Right lobe of liver (tissue), 6 donors: Measurements from ENCODE around the gene RPS5. TPM values are rescaled to one million over a fixed set of nuclear protein-coding genes. Genes with fewer than 3 reads are reported as not detected.
A peak's percentile ranks its signal among the peaks of the same experiment; 100 is the strongest.
"Not testable (repeated sequence)": the region's sequence is repeated elsewhere in the genome, so short reads cannot be mapped to it uniquely, and the experiment has no call there.

Experiments
- ATAC-seq, 4 donors: fragments of 200-7000 bp; cut with Tn5 transposase; one replicate each; pipeline ENCODE4 v1.9.1; 2020; ENCODE audit warnings: mild to moderate bottlenecking in 4 of 4, moderate library complexity in 4 of 4
- DNase-seq, 3 donors: peaks; one replicate each; pipeline ENCODE4 v3.0.0-alpha.2; 2020
- H3K27ac ChIP-seq, 3 donors: fragments of 200-600 bp; one replicate each; pipeline ENCODE4 v1.8.0; 2022
- H3K27me3 ChIP-seq, 2 donors: fragments of 200-600 bp; one replicate each; pipeline ENCODE4 v1.8.0; 2022
- H3K36me3 ChIP-seq, 4 donors: fragments of 200-600 bp; sonication (generic) in 1 of 4; one replicate each; pipeline versions ENCODE4 v1.5.1 to v1.8.0; 2017 to 2022; ENCODE audit warnings: control low read depth in 1 of 4
- H3K4me1 ChIP-seq, 4 donors: fragments of 200-600 bp; sonication (generic) in 1 of 4; one replicate each; pipeline versions ENCODE4 v1.5.1 to v1.8.0; 2017 to 2022; ENCODE audit warnings: control low read depth in 1 of 4
- H3K4me3 ChIP-seq, 3 donors: fragments of 200-600 bp; one replicate each; pipeline ENCODE4 v1.8.0; 2022
- H3K9me3 ChIP-seq, 4 donors: fragments of 200-600 bp; sonication (generic) in 1 of 4; one replicate each; pipeline versions ENCODE4 v1.5.1 to v1.8.0; 2017 to 2022; ENCODE audit warnings: control low read depth in 1 of 4
- POLR2A ChIP-seq: fragments of 450-650 bp; IDR thresholded peaks from one replicate; pipeline ENCODE4 v1.6.1; 2017; ENCODE audit warnings: antibody characterized with exemption, mild to moderate bottlenecking
- WGBS: methylation state at CpG from one replicate; pipeline ENCODE4 v1.1.6; 2018; ENCODE audit warnings: low coverage, low lambda C conversion rate; ENCODE audit not compliant: insufficient coverage; ENCODE audit errors: missing lambda C conversion rate; 5-methylcytosine and 5-hydroxymethylcytosine counted together
- intact Hi-C, 2 donors: fragments of 100-400 bp; cut with DNase I; formaldehyde crosslinking; loops; one replicate each; pipeline versions ENCODE4 v1.11.2 to v1.14.1; 2022
- total RNA-seq, 6 experiments: library from RNA; depleted of rRNA in 2 of 6; stranded (reverse); fragments of >200 nt in 2 of 6; fragmentation: NEBNext Ultra II Directional in 3 of 6; extraction: Animal tissue kit (Norgen Biotek cat#: 25700) in 3 of 6; gene quantifications; one replicate each; pipeline versions ENCODE4 v1.1.0 to v1.2.4, GENCODE V29; 2016 to 2023
- TF ChIP-seq, protein P1 (sequence below), 4 donors: fragments of 200-600 bp in 3 of 4; fragments of 450-650 bp in 1 of 4; IDR thresholded peaks; one replicate each; pipeline versions ENCODE4 v1.5.1 to v1.8.0; 2016 to 2022; ENCODE audit warnings: antibody characterized with exemption in 4 of 4, mild to moderate bottlenecking in 2 of 4
- donor health status: DM: no; HTN: yes; CAD: no.
- donor health status: DM: no; HTN: no; CAD: no.
- donor health status: DM: no; HTN: no; CAD: no.
- donor health status: DM: no; HTN: yes; CAD: no.
- donor health status: DM: no; HTN: yes; CAD: no.

The RPS5 gene
- total RNA-seq, 6 experiments from 2014 or later, result 274 to 637 (median 304) TPM

- TF ChIP-seq, protein P1, sequence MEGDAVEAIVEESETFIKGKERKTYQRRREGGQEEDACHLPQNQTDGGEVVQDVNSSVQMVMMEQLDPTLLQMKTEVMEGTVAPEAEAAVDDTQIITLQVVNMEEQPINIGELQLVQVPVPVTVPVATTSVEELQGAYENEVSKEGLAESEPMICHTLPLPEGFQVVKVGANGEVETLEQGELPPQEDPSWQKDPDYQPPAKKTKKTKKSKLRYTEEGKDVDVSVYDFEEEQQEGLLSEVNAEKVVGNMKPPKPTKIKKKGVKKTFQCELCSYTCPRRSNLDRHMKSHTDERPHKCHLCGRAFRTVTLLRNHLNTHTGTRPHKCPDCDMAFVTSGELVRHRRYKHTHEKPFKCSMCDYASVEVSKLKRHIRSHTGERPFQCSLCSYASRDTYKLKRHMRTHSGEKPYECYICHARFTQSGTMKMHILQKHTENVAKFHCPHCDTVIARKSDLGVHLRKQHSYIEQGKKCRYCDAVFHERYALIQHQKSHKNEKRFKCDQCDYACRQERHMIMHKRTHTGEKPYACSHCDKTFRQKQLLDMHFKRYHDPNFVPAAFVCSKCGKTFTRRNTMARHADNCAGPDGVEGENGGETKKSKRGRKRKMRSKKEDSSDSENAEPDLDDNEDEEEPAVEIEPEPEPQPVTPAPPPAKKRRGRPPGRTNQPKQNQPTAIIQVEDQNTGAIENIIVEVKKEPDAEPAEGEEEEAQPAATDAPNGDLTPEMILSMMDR (IDR thresholded peaks at IDR 0.05), result no peak
- TF ChIP-seq POLR2A, result peak; percentile 23
- intact Hi-C loops, result no loop called here
- Histone ChIP-seq H3K4me1 (peaks cover 0 to 43% (median 12%) of the 10 kb centered on the region in 4 donors), H3K9me3 (no peaks in the 10 kb centered on the region), H3K27ac (peak overlapping the region in 2 of 3 donors; percentile 40 to 57), H3K36me3 (peaks cover 0 to 9% (median 0%) of the 10 kb centered on the region in 4 donors), H3K27me3 (no peaks in the 10 kb centered on the region), H3K4me3 (peak overlapping the region; percentile 30 to 44 (median 31))
- WGBS, result 70% methylated on average over 10 of the region's 82 CpGs
- DNase-seq (no peak), ATAC-seq (peak; percentile 16 to 60 (median 25))
Observed at GRCh38 chr19:58346961-58347929, 39.8 kb upstream of the RPS5 start.

DNA sequence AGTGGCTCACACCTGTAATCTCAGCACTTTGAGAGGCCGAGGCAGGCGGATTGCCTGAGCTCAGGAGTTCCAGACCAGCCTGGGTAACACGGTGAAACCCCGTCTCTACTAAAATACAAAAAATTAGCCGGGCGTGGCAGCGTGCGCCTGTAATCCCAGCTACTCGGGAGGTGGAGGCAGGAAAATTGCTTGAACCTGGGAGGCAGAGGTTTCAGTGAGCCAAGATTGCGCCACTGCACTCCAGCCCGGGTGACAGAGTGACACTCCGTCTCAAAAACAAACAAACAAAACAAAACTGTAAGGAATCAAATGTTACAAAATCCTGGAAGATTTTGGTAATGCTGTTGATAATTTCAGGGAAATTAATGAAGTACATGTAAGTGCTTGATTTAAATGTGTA lies 39.0 kb upstream of the RPS5 start:
- H3K27me3 ChIP-seq, DNase-seq, ATAC-seq, intact Hi-C loops, H3K9me3 ChIP-seq, H3K36me3 ChIP-seq: not testable (repeated sequence)
- H3K27ac ChIP-seq, result peak overlapping the region in 2 of 3 donors; percentile 40 to 72
- peaks cover 0 to 43% (median 12%) of the 10 kb centered on the region in 4 donors for H3K4me1 ChIP-seq
- peak overlapping the region; percentile 25 to 44 (median 31) for H3K4me3 ChIP-seq
- WGBS, result 40% methylated on average over 12 of the region's 12 CpGs

DNA sequence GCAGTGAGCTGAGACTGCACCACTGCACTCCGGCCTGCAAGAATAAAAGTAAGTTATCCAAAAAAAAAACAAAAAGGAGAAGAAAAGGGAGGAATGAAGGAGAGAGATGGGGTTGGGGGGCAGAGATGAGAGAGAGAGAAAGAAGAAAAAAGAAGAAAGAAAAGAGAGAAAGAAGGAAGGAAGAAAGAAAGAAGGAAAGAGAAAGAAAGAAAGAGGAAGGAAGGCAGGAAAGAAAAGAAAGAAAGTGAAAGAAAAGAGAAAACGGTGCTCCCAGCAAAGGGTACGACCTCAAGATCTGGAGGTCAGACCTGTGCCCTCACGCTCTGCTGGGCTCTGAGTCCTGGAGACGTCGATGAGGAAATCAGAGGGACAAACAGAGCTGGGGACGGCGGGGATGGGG lies 37.5 kb upstream of the RPS5 start:
- H3K4me1 ChIP-seq, result peaks cover under 1 to 53% (median 18%) of the 10 kb centered on the region in 4 donors
- peak overlapping the region in 1 of 3 donors; percentile 72 for H3K27ac ChIP-seq
- no peaks in the 10 kb centered on the region for H3K27me3 ChIP-seq
- peak overlapping the region; percentile 69 to 83 (median 69) for H3K4me3 ChIP-seq
- H3K9me3 ChIP-seq, result no peaks in the 10 kb centered on the region
- no peak for DNase-seq
- TF ChIP-seq, protein P1 (IDR thresholded peaks at IDR 0.05), result no peak
- no peak for TF ChIP-seq POLR2A
- intact Hi-C loops, result no loop called here
- 27% methylated on average over 8 of the region's 8 CpGs for WGBS
- peaks cover 0 to 9% (median 0%) of the 10 kb centered on the region in 4 donors for H3K36me3 ChIP-seq
- ATAC-seq, result peak in 3 of 4 donors; percentile 19 to 44 (median 41)

DNA sequence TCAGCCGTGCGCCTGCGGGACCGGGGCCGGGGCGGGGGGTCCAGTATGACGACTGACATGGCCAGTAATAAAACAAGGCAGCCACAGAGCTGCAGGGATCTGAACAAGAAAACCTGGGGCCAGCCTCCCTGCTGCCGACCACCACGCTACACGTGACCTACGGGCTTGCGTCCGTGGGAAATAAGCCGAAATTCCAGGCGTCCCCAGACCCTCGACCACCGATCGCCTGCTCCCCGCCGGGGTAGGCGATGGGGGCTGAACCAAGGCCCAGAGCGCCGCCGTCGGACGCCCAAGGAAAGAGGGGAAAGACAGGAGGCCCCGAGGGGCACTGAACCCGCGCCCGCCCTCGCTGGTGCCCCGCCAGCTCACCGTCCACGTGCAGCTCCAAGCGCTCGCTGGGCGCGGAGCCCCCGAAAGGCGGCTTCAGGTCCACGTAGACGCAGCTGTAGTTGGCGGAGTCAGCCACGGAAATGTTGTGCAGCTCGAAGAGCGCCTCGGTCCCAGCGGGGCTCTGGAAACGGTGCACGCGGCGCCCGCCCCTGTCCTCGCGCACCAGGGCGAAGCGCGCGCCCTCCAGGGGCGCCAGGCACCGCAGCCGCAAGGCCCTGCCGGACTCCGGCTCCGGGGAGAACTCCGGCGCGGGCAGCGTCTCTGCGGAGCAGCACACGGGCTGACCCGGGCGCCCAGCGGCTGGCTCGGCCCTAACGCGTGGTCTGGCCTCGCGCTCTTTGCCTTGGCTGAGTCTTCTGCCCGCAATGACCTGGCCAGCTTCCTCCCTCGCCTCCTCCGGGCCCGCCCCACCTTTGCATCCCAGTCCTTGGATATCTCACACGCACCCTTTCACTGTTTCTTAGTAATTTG lies 36.8 kb upstream of the RPS5 start:
- peak overlapping the region; percentile 69 to 83 (median 69) for H3K4me3 ChIP-seq
- H3K9me3 ChIP-seq, result no peaks in the 10 kb centered on the region
- peaks cover 0 to 9% (median 0%) of the 10 kb centered on the region in 4 donors for H3K36me3 ChIP-seq
- 11% methylated on average over 23 of the region's 84 CpGs for WGBS
- ATAC-seq, result peak; percentile 12 to 61 (median 36)
- peak overlapping the region in 2 of 3 donors; percentile 44 to 72 for H3K27ac ChIP-seq
- TF ChIP-seq, protein P1 (IDR thresholded peaks at IDR 0.05), result peak in 1 of 4 donors; percentile 19
- no peak for TF ChIP-seq POLR2A
- no peaks in the 10 kb centered on the region for H3K27me3 ChIP-seq
- DNase-seq, result peak in 1 of 3 donors; percentile 68
- intact Hi-C loops, result no loop called here
- H3K4me1 ChIP-seq, result peaks cover 2 to 53% (median 19%) of the 10 kb centered on the region in 4 donors
